ENCODE data around the gene ERCC1.

Gene ERCC1

DNA sequence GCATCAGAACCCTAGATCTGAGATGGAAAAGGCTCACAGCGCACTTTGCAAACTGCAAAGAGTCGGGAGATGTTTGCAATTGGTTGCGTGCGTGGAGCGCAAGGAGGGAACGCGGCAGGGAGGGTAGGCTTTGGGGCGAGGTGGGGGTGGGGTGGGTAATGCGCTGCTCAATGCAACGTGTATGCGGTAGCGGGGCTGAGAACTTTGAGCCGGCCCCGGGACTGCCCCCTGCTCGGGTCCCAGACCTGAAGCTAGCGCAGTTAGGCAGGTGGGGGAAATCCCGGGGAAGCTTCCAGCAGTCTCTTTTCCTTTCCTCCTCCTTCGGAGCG, 45.0 kb upstream of the ERCC1 start:
- Histone ChIP-seq H3K36me3 (replicated peaks; ENCODE audit: low read depth, low read length) (no peaks in the 10 kb centered on the region), H3K4me2 (ENCODE audit: low read length) (peak overlapping the region; percentile 80), H3K9ac (ENCODE audit: low read length) (peak overlapping the region; percentile 53), H2AFZ (ENCODE audit: low read depth, low read length) (peak overlapping the region; percentile 71; the same call in 1 of the 2 replicates), H3K27ac (ENCODE audit: low read length) (no peak overlapping the region), H4K20me1 (ENCODE audit: insufficient read depth, low read length) (peaks cover 7% of the 10 kb centered on the region; the same call in 1 of the 2 replicates), H3K79me2 (ENCODE audit: low read length) (no peaks in the 10 kb centered on the region), H3K4me1 (ENCODE audit: low read length) (peaks cover 18% of the 10 kb centered on the region), H3K9me3 (ENCODE audit: insufficient read depth, low read length) (no peaks in the 10 kb centered on the region), H3K27me3 (ENCODE audit: low read depth, low read length) (peaks cover 30% of the 10 kb centered on the region), H3K4me3 (ENCODE audit: low read length) (peak overlapping the region; percentile 81)
- TF ChIP-seq, protein P1, sequence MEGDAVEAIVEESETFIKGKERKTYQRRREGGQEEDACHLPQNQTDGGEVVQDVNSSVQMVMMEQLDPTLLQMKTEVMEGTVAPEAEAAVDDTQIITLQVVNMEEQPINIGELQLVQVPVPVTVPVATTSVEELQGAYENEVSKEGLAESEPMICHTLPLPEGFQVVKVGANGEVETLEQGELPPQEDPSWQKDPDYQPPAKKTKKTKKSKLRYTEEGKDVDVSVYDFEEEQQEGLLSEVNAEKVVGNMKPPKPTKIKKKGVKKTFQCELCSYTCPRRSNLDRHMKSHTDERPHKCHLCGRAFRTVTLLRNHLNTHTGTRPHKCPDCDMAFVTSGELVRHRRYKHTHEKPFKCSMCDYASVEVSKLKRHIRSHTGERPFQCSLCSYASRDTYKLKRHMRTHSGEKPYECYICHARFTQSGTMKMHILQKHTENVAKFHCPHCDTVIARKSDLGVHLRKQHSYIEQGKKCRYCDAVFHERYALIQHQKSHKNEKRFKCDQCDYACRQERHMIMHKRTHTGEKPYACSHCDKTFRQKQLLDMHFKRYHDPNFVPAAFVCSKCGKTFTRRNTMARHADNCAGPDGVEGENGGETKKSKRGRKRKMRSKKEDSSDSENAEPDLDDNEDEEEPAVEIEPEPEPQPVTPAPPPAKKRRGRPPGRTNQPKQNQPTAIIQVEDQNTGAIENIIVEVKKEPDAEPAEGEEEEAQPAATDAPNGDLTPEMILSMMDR (IDR thresholded peaks at IDR 0.05; ENCODE audit: low read depth, low read length) = no peak
- no peak for TF ChIP-seq EZH2phosphoT487 (IDR thresholded peaks at IDR 0.05; ENCODE audit: low read depth)

DNA sequence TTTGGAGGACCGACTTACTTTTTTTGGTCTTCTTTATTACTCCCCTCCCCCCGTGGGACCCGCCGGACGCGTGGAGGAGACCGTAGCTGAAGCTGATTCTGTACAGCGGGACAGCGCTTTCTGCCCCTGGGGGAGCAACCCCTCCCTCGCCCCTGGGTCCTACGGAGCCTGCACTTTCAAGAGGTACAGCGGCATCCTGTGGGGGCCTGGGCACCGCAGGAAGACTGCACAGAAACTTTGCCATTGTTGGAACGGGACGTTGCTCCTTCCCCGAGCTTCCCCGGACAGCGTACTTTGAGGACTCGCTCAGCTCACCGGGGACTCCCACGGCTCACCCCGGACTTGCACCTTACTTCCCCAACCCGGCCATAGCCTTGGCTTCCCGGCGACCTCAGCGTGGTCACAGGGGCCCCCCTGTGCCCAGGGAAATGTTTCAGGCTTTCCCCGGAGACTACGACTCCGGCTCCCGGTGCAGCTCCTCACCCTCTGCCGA, 44.5 kb upstream of the ERCC1 start:
- no peaks in the 10 kb centered on the region for H3K36me3 ChIP-seq (replicated peaks; ENCODE audit: low read depth, low read length)
- TF ChIP-seq, protein P1 (IDR thresholded peaks at IDR 0.05; ENCODE audit: low read depth, low read length) = no peak
- no peak for TF ChIP-seq EZH2phosphoT487 (IDR thresholded peaks at IDR 0.05; ENCODE audit: low read depth)
- H3K79me2 ChIP-seq (ENCODE audit: low read length) = no peaks in the 10 kb centered on the region
- H3K9me3 ChIP-seq (ENCODE audit: insufficient read depth, low read length) = no peaks in the 10 kb centered on the region
- H3K4me2 ChIP-seq (ENCODE audit: low read length) = peak overlapping the region; percentile 80
- H3K27ac ChIP-seq (ENCODE audit: low read length) = no peak overlapping the region
- peaks cover 24% of the 10 kb centered on the region for H3K27me3 ChIP-seq (ENCODE audit: low read depth, low read length)
- peaks cover 7% of the 10 kb centered on the region; the same call in 1 of the 2 replicates for H4K20me1 ChIP-seq (ENCODE audit: insufficient read depth, low read length)
- H2AFZ ChIP-seq (ENCODE audit: low read depth, low read length) = no peak overlapping the region
- peaks cover 18% of the 10 kb centered on the region for H3K4me1 ChIP-seq (ENCODE audit: low read length)
- H3K4me3 ChIP-seq (ENCODE audit: low read length) = peak overlapping the region; percentile 81
- peak overlapping the region; percentile 53 for H3K9ac ChIP-seq (ENCODE audit: low read length)

DNA sequence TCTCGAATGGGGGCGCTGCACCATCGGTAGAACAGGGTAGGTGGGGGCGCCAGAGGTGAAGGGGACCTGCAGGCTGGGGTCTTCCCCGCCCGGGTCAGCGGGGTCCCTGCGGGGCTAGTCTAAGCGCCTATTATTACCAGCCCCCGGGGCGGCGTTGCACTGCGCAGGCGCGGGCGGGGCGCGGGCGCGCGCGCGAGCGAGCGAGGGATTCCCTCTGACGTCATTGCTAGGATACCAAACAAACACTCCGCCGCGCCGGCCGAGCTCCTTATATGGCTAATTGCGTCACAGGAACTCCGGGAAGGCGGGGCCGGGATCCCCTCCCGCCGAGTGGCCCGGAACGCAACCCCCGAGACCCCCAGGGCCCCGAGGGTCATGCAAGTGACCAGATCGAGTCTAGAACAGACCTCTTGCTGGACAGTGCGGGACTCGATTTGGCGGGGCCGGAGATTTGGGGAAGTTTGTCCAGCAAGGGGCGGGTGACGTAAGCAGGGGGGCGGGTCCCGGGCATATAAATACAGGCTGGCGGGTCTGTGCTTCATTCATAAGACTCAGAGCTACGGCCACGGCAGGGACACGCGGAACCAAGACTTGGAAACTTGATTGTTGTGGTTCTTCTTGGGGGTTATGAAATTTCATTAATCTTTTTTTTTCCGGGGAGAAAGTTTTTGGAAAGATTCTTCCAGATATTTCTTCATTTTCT, 43.9 kb upstream of the ERCC1 start, which contains the start of gene FOSB:
FOSB (plus strand) TSS at position 541 of the 703 bp plus-strand sequence. CDS start 591 bp downstream, outside the sequence.
- H3K27ac ChIP-seq (ENCODE audit: low read length) = no peak within 1 kb of the TSS
- no peaks in the 10 kb centered on the region for H3K9me3 ChIP-seq (ENCODE audit: insufficient read depth, low read length)
- peaks cover 19% of the 10 kb centered on the region for H3K27me3 ChIP-seq (ENCODE audit: low read depth, low read length)
- H4K20me1 ChIP-seq (ENCODE audit: insufficient read depth, low read length) = peaks cover 7% of the 10 kb centered on the region; the same call in 1 of the 2 replicates
- H3K9ac ChIP-seq (ENCODE audit: low read length) = peak within 1 kb of the TSS; percentile 53
- H3K4me1 ChIP-seq (ENCODE audit: low read length) = peaks cover 18% of the 10 kb centered on the region
- TF ChIP-seq, protein P1 (IDR thresholded peaks at IDR 0.05; ENCODE audit: low read depth, low read length) = peak; percentile 40
- no peak for TF ChIP-seq EZH2phosphoT487 (IDR thresholded peaks at IDR 0.05; ENCODE audit: low read depth)
- no peaks in the 10 kb centered on the region for H3K36me3 ChIP-seq (replicated peaks; ENCODE audit: low read depth, low read length)
- peak within 1 kb of the TSS; percentile 81 for H3K4me3 ChIP-seq (ENCODE audit: low read length)
- peak within 1 kb of the TSS; percentile 83 for H2AFZ ChIP-seq (ENCODE audit: low read depth, low read length)
- H3K4me2 ChIP-seq (ENCODE audit: low read length) = peak within 1 kb of the TSS; percentile 80
- H3K79me2 ChIP-seq (ENCODE audit: low read length) = no peaks in the 10 kb centered on the region

DNA sequence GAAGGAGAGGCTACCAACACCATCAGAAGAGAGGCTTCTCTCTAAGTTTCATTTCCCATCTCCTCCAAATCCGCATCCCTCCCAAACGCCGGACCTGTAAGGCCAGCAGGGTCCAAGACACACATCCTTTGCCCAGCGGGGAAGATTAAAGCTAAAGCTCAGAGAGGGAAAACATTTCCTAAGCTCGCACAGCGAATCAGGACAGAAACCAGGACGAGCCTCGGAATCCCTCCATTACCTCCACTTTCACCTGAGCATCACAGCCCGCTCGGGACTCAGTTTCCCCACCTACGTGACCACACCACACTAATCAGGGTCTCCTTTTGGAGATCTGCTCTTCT, 43.4 kb upstream of the ERCC1 start:
- Histone ChIP-seq H3K27ac (ENCODE audit: low read length) (no peak overlapping the region), H3K4me1 (ENCODE audit: low read length) (peaks cover 18% of the 10 kb centered on the region)
- TF ChIP-seq, protein P1 (IDR thresholded peaks at IDR 0.05; ENCODE audit: low read depth, low read length) = no peak
- no peak for TF ChIP-seq EZH2phosphoT487 (IDR thresholded peaks at IDR 0.05; ENCODE audit: low read depth)

More for the DNA sequence above, 43.4 kb upstream of the ERCC1 start:
- Histone ChIP-seq H3K9ac (ENCODE audit: low read length) (peak overlapping the region; percentile 44), H3K4me3 (ENCODE audit: low read length) (peak overlapping the region; percentile 81), H3K79me2 (ENCODE audit: low read length) (no peaks in the 10 kb centered on the region), H2AFZ (ENCODE audit: low read depth, low read length) (peak overlapping the region; percentile 83), H4K20me1 (ENCODE audit: insufficient read depth, low read length) (peaks cover 7% of the 10 kb centered on the region; the same call in 1 of the 2 replicates), H3K9me3 (ENCODE audit: insufficient read depth, low read length) (no peaks in the 10 kb centered on the region), H3K4me2 (ENCODE audit: low read length) (peak overlapping the region; percentile 80), H3K27me3 (ENCODE audit: low read depth, low read length) (peaks cover 15% of the 10 kb centered on the region), H3K36me3 (replicated peaks; ENCODE audit: low read depth, low read length) (no peaks in the 10 kb centered on the region)
